HepG2 (cell line): Measurements from ENCODE around the gene ANKRD2. TPM values are rescaled to one million over a fixed set of nuclear protein-coding genes. Genes with fewer than 3 reads are reported as not detected.
A peak's percentile ranks its signal among the peaks of the same experiment; 100 is the strongest.

Source experiments
- ATF7 ChIP-seq, 2 experiments: fragments of 450-650 bp in 1 of 2; sonication (generic) in 1 of 2; formaldehyde crosslinking in 1 of 2; IDR thresholded peaks; 2 replicates each; pipeline versions ENCODE4 v1.4.0 to v1.6.1; 2016 to 2020; ENCODE audit warnings: antibody characterized with exemption in 1 of 2, mild to moderate bottlenecking in 1 of 2, missing genetic modification reagents in 1 of 2
- CBX5 ChIP-seq: sonication (generic); formaldehyde crosslinking; IDR thresholded peaks from 2 replicates; pipeline ENCODE4 v1.4.0; 2020; ENCODE audit warnings: missing genetic modification reagents, borderline replicate concordance
- ELF3 ChIP-seq: IDR thresholded peaks from 2 replicates; pipeline ENCODE4 v1.6.1; 2016; ENCODE audit warnings: missing genetic modification reagents, missing compliant biosample characterization
- GABPB1 ChIP-seq: IDR thresholded peaks from 2 replicates; pipeline ENCODE4 v1.6.1; 2016; ENCODE audit warnings: mild to moderate bottlenecking, missing genetic modification reagents, moderate library complexity, missing compliant biosample characterization
- GATAD1 ChIP-seq: IDR thresholded peaks from 2 replicates; pipeline ENCODE4 v1.6.1; 2016; ENCODE audit warnings: missing genetic modification reagents, missing compliant biosample characterization
- GATAD2A ChIP-seq: IDR thresholded peaks from 2 replicates; pipeline ENCODE4 v1.6.1; 2016
- HES4 ChIP-seq: sonication (generic); formaldehyde crosslinking; IDR thresholded peaks from 2 replicates; pipeline ENCODE4 v1.9.0; 2021; ENCODE audit warnings: mild to moderate bottlenecking, missing genetic modification reagents, borderline replicate concordance
- NR2F1 ChIP-seq, 2 experiments: fragments of 450-650 bp in 1 of 2; formaldehyde crosslinking in 1 of 2; IDR thresholded peaks; 2 replicates each; pipeline versions ENCODE4 v1.5.0 to v1.6.1; 2016 to 2020; ENCODE audit warnings: mild to moderate bottlenecking in 1 of 2, missing compliant biosample characterization in 1 of 2, missing genetic modification reagents in 1 of 2, moderate library complexity in 1 of 2
- RAD21 ChIP-seq: fragments of 450-650 bp; formaldehyde crosslinking; IDR thresholded peaks from 2 replicates; pipeline ENCODE4 v1.5.0; 2020; ENCODE audit warnings: mild to moderate bottlenecking
- RBM39 ChIP-seq: fragments of 200-400 bp; formaldehyde crosslinking; IDR thresholded peaks from one replicate; pipeline ENCODE4 v1.6.1; 2018; ENCODE audit warnings: antibody characterized with exemption, mild to moderate bottlenecking, low read depth, low read length; ENCODE audit not compliant: poor library complexity, severe bottlenecking
- REPIN1 ChIP-seq: sonication (generic); formaldehyde crosslinking; IDR thresholded peaks from 2 replicates; pipeline ENCODE4 v1.8.0; 2022; ENCODE audit warnings: missing genetic modification reagents, low read depth, mild to moderate bottlenecking, borderline replicate concordance
- RXRA ChIP-seq: sonication (generic); formaldehyde crosslinking; IDR thresholded peaks from 2 replicates; pipeline ENCODE4 v1.5.1; 2020; ENCODE audit warnings: missing genetic modification reagents
- SALL1 ChIP-seq: sonication (generic); formaldehyde crosslinking; IDR thresholded peaks from 2 replicates; pipeline ENCODE4 v1.8.0; 2022; ENCODE audit warnings: mild to moderate bottlenecking, missing genetic modification reagents
- SAP130 ChIP-seq: IDR thresholded peaks from 2 replicates; pipeline ENCODE4 v1.6.1; 2016; ENCODE audit warnings: low read depth
- SP4 ChIP-seq: sonication (generic); formaldehyde crosslinking; IDR thresholded peaks from 2 replicates; pipeline ENCODE4 v1.8.1; 2023; ENCODE audit warnings: mild to moderate bottlenecking, missing genetic modification reagents
- STAG1 ChIP-seq: sonication (generic); formaldehyde crosslinking; IDR thresholded peaks from 2 replicates; pipeline ENCODE4 v1.4.0; 2020; ENCODE audit warnings: missing genetic modification reagents
- TEAD3 ChIP-seq: optimal IDR thresholded peaks from 2 replicates; pipeline ENCODE3; 2016; ENCODE audit warnings: borderline replicate concordance
- ZFP37 ChIP-seq: sonication (generic); formaldehyde crosslinking; IDR thresholded peaks from 2 replicates; pipeline ENCODE4 v1.4.0; 2020; ENCODE audit warnings: missing genetic modification reagents, borderline replicate concordance
- ZNF333 ChIP-seq: sonication (generic); formaldehyde crosslinking; IDR thresholded peaks from 2 replicates; pipeline ENCODE4 v1.4.0; 2020; ENCODE audit warnings: mild to moderate bottlenecking, missing genetic modification reagents, borderline replicate concordance
- ZNF430 ChIP-seq: sonication (generic); formaldehyde crosslinking; IDR thresholded peaks from 2 replicates; pipeline ENCODE4 v1.9.0; 2021; ENCODE audit warnings: mild to moderate bottlenecking, missing genetic modification reagents
- ZNF501 ChIP-seq: sonication (generic); formaldehyde crosslinking; IDR thresholded peaks from 2 replicates; pipeline ENCODE4 v1.5.1; 2020; ENCODE audit warnings: mild to moderate bottlenecking, moderate library complexity, missing genetic modification reagents
- ZNF547 ChIP-seq: sonication (generic); formaldehyde crosslinking; IDR thresholded peaks from 2 replicates; pipeline ENCODE4 v1.5.1; 2020; ENCODE audit warnings: mild to moderate bottlenecking, missing genetic modification reagents
- ZNF550 ChIP-seq: sonication (generic); formaldehyde crosslinking; IDR thresholded peaks from 2 replicates; pipeline ENCODE4 v1.4.0; 2020; ENCODE audit warnings: mild to moderate bottlenecking, missing genetic modification reagents, borderline replicate concordance
- ZNF782 ChIP-seq: sonication (generic); formaldehyde crosslinking; IDR thresholded peaks from 2 replicates; pipeline ENCODE4 v1.4.0; 2020; ENCODE audit warnings: missing genetic modification reagents, mild to moderate bottlenecking, borderline replicate concordance
- ZNF788 ChIP-seq: sonication (generic); formaldehyde crosslinking; IDR thresholded peaks from 2 replicates; pipeline ENCODE4 v1.5.0; 2020; ENCODE audit warnings: mild to moderate bottlenecking, missing genetic modification reagents, borderline replicate concordance
- polyA plus RNA-seq, 8 experiments: library from polyadenylated mRNA; depleted of rRNA in 3 of 8; stranded (reverse) in 7 of 8; unstranded in 1 of 8; fragments of >200 nt; fragmentation: Illumina TruSeq in 4 of 8; extraction: Trizol in 4 of 8; gene quantifications; 2 replicates each; pipeline versions ENCODE4 v1.2.1 to v1.2.3, GENCODE V29; 2011 to 2016; ENCODE audit warnings: low read depth in 4 of 8, missing spikeins in 1 of 8, mixed read lengths in 1 of 8; ENCODE audit not compliant: insufficient read depth in 1 of 8
- total RNA-seq, 5 experiments: library from RNA; depleted of rRNA; stranded (reverse); fragments of >200 nt; fragmentation: Illumina TruSeq; extraction: Trizol; gene quantifications; 2 replicates each; pipeline ENCODE4 v1.2.3, GENCODE V29; 2016; ENCODE audit warnings: low read depth in 1 of 5
- TF ChIP-seq, protein P1 (sequence below): sonication (generic); formaldehyde crosslinking; IDR thresholded peaks from 2 replicates; pipeline ENCODE4 v1.9.0; 2022; ENCODE audit warnings: missing genetic modification reagents, mild to moderate bottlenecking, borderline replicate concordance
- TF ChIP-seq, protein P2 (sequence below): sonication (generic); formaldehyde crosslinking; IDR thresholded peaks from 2 replicates; pipeline ENCODE4 v1.4.0; 2020; ENCODE audit warnings: missing genetic modification reagents, low read depth, mild to moderate bottlenecking, borderline replicate concordance

ANKRD2 gene
- total and polyA plus RNA-seq, 2 of the 13 experiments (the other 11 are each of a cell fraction or from before 2014, with no cell fraction given): not detected

DNA sequence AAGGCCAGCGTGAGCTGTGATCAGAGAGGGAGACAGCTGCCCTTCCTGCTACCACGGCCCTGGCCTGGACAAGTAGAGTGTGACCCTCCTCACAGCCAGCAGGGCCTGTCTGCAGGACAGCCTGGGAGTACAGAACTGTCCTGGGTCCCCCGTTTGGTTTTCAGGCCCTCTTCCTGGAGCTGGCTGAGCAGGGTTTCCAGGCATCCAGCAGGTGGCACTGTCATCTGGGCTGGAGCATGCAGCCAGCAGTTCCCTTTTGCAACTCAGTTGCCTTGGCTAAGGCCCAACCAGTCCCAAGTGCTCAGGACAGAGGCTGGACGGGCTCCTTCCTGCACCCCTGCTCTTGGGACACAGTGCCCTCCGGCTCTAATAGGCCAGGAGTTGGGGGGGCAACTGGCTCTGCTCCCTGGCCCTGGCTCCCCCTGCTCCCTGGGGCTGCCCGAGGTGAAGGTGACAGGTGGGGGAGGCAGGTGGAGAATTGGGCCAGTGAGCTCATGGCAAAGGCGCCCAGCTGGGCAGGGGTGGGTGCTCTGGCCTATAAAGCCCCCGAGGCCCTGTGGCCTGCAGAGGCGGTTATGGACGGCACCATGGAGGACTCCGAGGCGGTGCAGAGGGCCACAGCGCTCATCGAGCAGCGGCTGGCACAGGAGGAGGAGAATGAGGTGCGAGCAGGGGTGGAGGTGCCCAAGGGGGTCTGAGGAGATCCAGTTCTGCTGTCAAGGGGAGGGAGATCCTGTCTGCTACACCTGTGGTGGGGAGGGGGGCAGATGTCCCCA lies at the start of gene ANKRD2 (continued):
- peak; percentile 27; the same call in 1 of the 2 replicates for TF ChIP-seq HES4 (CRISPR knock-in tag)
- TF ChIP-seq ZNF782 (CRISPR knock-in tag): 0 out of 2 replicates have a peak, but pooled peaks have one; percentile 24
- peak; percentile 73 for TF ChIP-seq SALL1
- TF ChIP-seq ZFP37 (CRISPR knock-in tag): no peak
- peak; percentile 16; the same call in 1 of the 2 replicates for TF ChIP-seq SAP130 (CRISPR knock-in tag)
- TF ChIP-seq ZNF430 (CRISPR knock-in tag): no peak
- no peak for TF ChIP-seq ZNF333
- TF ChIP-seq, protein P1, sequence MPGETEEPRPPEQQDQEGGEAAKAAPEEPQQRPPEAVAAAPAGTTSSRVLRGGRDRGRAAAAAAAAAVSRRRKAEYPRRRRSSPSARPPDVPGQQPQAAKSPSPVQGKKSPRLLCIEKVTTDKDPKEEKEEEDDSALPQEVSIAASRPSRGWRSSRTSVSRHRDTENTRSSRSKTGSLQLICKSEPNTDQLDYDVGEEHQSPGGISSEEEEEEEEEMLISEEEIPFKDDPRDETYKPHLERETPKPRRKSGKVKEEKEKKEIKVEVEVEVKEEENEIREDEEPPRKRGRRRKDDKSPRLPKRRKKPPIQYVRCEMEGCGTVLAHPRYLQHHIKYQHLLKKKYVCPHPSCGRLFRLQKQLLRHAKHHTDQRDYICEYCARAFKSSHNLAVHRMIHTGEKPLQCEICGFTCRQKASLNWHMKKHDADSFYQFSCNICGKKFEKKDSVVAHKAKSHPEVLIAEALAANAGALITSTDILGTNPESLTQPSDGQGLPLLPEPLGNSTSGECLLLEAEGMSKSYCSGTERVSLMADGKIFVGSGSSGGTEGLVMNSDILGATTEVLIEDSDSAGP (CRISPR knock-in tag): peak; percentile 71
- 0 out of 2 replicates have a peak, but pooled peaks have one; percentile 5 for TF ChIP-seq SP4 (CRISPR knock-in tag)
- TF ChIP-seq STAG1 (CRISPR knock-in tag): peak; percentile 93
- TF ChIP-seq GATAD2A: 0 out of 2 replicates have a peak, but pooled peaks have one; percentile 12
- 0 out of 2 replicates have a peak, but pooled peaks have one; percentile 36 for TF ChIP-seq GATAD1 (CRISPR knock-in tag)
- 0 out of 2 replicates have a peak, but pooled peaks have one; percentile 36 for TF ChIP-seq CBX5 (CRISPR knock-in tag)
- TF ChIP-seq RXRA (CRISPR knock-in tag): peak; percentile 53; the same call in 1 of the 2 replicates
- peak; percentile 95 for TF ChIP-seq RAD21
- TF ChIP-seq ELF3: 0 out of 2 replicates have a peak, but pooled peaks have one; percentile 22
- 0 out of 2 replicates have a peak, but pooled peaks have one; percentile 22 for TF ChIP-seq REPIN1 (CRISPR knock-in tag)
- peak; percentile 48; the same call in 1 of the 2 replicates for TF ChIP-seq ZNF788 (CRISPR knock-in tag)
- TF ChIP-seq TEAD3 (CRISPR knock-in tag): peak; percentile 59
- TF ChIP-seq NR2F1 (CRISPR knock-in tag; IDR thresholded peaks at IDR 0.05): no peak
- 0 out of 2 replicates have a peak, but pooled peaks have one; percentile 41 for TF ChIP-seq ZNF550 (CRISPR knock-in tag)
- TF ChIP-seq RBM39: peak; percentile 33
- TF ChIP-seq ZNF501 (CRISPR knock-in tag): peak; percentile 70
- peak; percentile 47; the same call in 1 of the 2 replicates for TF ChIP-seq ZNF547 (CRISPR knock-in tag)
- no peak for TF ChIP-seq ATF7 (IDR thresholded peaks at IDR 0.05)
- no peak for TF ChIP-seq ATF7 (CRISPR knock-in tag; IDR thresholded peaks at IDR 0.05)
- TF ChIP-seq, protein P2, sequence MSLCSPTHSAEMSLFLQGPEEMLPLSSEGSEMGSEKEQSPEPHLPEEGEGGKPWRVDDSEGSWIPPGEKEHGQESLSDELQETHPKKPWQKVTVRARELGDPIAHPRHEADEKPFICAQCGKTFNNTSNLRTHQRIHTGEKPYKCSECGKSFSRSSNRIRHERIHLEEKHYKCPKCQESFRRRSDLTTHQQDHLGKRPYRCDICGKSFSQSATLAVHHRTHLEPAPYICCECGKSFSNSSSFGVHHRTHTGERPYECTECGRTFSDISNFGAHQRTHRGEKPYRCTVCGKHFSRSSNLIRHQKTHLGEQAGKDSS (CRISPR knock-in tag): peak; percentile 17; the same call in 1 of the 2 replicates
- 0 out of 2 replicates have a peak, but pooled peaks have one; percentile 17 for TF ChIP-seq GABPB1
